HG03064 (cell line): ENCODE measurements around the gene RPS5.
A peak's percentile ranks its signal among the peaks of the same experiment; 100 is the strongest.

Source experiments
- ATAC-seq: cut with Tn5 transposase; IDR thresholded peaks from one replicate; pipeline ENCODE4 v1.9.1; 2021; ENCODE audit warnings: low read depth; ENCODE audit not compliant: unreplicated experiment

RPS5 gene

GRCh38 chr19:58381460-58382212, 5.4 kb upstream of the RPS5 start:
- no peak for ATAC-seq

DNA sequence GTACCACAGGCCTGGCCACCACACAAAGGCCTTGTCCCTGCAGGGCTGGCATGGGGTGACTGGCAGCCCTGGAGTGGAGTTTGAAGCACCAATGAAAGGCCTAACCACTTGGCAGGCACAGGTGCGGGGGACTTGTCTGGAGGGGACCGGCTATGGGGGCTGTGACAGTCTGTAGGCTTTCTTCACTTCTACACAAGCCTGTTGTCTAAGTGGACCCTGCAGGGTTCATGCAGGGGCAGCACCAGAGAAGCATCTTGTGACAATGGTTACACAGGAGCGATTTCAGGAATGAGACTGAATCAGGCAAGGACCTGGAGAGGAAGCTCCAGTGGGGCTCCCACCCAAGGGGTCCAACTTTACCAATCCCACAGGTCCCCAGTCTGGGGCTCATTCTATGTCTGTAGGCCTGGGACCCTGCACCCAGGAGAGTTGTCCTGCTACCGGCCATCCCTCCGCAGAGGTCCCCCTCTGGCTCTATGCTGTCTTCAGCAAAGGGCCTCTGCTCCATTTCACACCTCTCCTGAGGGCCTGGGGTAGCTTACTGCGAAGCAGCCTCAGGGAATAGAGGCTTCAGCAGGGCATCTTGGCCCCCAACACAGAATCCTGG, 4.0 kb upstream of the RPS5 start:
- no peak for ATAC-seq

DNA sequence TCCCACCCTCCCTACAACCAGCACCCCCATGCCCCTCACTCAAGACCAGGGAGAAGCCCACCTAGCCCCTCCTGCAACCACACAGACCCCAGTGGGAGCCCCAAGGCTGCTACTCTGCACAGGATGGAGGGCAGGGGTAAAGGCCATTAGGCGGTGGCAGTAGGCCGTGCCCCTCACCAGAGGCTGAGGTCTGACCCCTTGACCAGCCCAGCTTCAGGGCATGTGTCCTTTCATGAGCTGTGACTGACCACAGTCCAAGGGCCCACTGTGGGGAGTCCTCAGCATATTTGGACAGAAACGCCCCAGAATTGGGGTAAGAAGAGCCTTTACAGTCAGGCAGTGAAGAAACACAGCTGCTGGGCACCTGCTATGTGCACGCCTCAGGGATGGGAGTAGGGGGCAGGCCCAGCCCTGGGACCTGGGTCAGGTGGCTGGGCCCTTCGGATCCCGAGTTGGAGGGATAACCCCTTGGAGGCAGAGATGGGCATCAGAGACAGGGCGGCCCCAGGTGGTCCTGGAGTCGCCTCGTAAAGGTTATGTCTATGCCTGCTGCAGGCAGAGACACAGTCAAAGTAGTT, 1.7 kb upstream of the RPS5 start:
- no peak for ATAC-seq

GRCh38 chr19:58385891-58386575, 1.0 kb upstream of the RPS5 start:
- no peak for ATAC-seq

DNA sequence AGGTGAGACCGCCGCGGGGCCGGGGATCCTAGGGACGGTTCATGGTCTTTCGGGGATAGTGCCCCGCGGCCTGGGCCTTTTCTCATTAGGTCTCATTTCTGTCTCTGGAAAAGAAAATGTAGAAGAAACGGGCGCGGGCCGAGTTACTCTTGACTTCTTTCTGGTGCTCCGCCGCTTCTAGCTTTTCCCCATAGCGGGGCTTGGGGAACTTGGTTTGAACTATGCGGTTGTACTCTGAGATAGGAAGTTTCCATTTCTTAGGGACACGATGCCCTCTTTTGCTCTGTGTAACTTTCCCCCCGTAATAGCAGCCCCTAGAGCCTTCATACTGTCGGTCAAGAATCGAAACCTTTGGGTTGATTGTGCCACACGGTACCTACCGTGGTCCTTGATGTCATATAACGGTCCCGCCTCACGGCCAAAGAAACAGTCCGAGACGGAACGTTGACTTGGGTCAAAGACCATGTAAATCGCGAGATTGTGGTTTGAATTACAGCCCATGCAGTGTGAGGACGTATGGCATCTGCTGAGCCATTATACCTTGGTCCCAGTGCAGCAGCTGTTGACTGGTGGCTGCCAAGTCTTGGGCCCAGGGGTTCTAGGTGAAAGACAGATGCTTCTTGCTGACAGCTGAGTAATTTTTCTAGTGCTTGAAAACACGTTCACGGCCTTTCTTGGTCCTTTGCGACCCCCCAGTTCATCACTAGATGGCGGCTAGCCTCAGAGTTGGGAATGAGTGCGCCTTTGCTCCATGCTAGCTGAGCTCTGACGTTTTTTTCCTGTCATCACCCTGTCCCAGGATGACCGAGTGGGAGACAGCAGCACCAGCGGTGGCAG, 487 bp downstream of the RPS5 start:
- ATAC-seq = peak; percentile 12

DNA sequence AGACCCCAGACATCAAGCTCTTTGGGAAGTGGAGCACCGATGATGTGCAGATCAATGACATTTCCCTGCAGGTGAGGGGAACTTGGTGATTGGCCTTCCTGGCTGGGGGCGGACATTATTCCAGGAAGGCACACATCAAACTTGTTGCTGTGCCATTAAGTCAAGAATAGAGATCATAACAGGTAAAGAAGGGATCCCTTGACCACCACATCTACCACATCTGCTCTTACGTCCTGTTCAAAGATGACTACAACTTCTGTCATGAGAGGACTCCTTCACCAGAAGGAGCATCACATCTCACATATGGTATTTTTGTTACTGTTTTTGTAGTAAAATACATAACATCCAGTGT, 1.1 kb downstream of the RPS5 start:
- no peak for ATAC-seq

DNA sequence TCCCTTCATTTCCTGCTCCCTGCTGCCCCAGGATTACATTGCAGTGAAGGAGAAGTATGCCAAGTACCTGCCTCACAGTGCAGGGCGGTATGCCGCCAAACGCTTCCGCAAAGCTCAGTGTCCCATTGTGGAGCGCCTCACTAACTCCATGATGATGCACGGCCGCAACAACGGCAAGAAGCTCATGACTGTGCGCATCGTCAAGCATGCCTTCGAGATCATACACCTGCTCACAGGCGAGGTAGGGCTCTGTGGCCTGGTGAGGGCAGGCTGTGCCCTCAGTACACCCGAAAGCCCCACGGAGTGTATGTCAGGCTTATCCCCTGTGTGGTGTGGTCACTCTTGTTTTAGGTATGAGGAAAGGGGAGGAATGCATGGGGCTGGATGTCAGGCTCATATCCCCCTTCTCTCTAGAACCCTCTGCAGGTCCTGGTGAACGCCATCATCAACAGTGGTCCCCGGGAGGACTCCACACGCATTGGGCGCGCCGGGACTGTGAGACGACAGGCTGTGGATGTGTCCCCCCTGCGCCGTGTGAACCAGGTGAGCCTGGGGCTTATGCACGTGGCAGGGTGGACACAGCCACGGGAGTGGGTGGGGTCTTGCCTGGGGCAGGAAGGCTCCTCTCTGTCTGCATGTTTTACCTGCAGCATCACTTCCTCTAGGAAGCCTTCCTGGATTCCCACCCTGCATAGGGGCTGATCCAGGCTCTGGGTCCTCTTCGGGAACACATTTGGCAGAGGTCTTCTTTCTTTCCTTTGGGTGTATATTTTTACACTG, 6.1 kb downstream of the RPS5 start:
- ATAC-seq = no peak

DNA sequence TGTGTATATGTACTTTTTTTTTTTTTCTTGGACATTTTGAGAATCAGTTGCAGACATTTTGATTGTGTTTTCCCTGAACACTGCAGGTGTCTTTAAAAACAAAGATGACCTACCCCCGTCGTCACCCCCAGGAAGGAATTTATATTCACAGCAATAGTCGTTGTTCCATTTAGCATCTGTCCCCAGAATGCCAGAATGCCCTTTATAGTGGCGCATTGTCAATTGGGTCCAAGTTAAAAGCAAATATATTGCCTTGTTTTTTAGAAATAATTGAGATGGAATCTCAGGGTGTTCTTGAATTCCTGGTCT, 6.6 kb downstream of the RPS5 start:
- ATAC-seq = no peak

DNA sequence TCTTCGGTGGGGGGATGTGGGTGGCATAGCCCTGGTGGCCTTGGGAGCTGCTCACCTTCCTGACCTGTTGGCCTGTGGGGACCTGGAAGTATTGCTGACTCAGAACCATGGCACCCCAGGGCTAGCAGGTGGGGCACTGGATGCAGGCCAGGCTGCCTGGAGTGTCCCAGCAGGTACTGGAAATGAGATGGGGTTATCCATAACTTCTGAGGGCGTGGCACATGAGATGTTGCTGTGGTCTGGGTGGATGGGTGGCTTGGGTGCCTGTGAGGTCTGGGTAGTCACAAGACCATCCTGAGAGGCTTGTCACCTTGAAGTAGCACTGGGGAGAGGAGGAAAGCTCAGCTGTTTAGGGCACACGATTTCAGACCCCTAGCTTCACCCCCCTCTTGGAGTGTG, 7.8 kb downstream of the RPS5 start:
- no peak for ATAC-seq

DNA sequence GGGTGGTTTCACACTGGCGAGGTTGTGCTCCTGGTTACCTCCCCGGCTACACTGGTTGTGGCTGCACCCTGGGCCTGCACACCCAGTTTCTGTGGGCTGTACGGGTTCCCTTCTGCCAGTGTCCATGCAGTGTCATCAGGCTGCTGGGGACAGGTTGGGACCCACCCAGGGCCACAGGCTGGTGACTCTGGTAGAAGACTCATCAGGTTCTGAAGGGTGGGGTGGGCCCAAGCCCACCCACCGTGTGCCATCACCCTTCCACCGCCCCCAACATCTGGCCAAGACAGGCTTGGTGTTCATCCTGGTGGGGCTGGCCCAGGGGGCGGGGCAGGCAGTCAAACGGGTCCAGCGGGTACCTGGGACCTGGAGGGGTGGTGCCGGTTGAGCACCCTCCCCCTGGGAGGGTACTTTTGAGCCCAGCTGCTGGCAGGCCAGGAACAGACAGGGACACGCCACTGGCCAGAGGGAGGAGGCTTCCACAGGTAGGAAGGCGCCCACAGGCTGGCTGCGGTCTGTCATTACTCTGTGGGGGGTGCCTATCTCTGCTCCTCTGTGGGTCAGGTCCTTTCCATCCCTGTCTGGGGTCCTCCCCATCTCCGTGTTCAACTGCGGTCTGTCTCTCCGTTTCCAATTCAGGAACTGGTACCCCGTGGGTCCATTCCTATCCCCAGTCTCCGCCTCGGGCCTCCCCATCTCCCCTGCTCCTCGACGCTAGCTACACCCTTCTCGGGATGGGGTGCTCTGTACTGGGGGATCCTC, 8.3 kb downstream of the RPS5 start, which contains the start of gene RNF225:
TSS of gene RNF225 (plus strand) at position 437 of the 759 bp plus-strand sequence. CDS start 434 bp downstream, outside the sequence.
- no peak for ATAC-seq

GRCh38 chr19:58395979-58396627, 9.0 kb downstream of the RPS5 start:
- no peak for ATAC-seq

DNA sequence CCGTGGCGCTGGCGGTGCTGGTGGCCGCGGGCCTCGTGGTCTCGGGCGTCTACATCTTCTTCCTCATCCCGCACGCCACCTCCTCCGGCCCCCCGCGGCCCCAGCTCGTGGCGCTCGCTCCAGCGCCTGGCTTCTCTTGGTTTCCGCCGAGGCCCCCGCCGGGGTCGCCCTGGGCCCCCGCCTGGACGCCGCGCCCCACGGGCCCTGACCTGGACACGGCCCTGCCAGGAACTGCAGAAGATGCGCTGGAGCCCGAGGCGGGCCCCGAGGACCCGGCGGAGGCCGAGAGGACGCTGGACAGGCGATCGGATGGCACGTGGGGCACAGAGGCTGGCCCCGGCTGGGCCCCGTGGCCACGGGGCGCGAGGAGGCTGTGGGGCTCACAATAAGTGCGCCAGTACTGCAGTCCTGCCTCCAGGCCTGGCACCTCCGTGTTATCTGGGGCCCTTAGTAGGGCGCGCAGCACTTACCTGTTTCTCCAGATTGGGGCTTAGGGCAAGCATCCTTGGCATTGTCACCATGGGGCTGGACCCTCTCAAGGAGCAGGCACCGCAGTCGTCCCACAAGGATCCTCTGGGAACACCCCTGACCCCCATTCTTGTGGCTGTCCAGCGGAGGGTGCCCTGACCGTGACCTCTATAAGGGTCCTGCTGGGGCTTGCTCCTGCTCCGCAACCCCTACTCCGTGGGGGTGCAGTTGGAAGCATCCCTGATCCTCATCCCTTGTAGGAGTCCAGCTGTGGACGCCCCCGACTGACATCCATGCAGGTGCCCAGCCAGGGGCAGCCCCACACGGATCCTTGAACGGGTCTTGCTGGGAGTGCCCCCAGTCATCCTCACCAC, 9.8 kb downstream of the RPS5 start:
- ATAC-seq = no peak

DNA sequence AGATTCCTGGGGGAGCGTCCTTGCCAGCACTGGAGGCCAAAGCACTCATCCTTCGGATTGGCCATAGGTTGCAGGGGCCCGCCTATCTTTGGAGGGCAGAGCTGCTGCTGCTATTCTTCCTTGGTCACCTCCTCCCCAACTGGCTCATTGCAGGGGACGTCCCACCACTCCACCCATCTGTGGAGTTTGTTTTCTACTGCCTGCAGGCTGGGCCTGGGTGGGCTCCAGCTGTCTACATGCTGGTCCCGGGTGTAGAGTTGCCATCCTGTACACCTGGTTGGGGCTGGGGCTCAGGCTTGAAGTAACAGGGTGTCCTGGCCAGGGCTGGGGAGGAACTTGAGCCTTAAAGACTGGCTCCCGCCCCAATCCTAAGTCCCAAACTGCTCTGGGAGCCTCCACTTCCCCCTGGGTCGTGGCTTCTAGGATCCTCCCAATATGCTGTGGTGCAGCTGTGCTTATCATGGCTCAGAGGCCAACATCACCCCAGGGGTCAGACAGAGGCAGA, 10.5 kb downstream of the RPS5 start:
- ATAC-seq = no peak

DNA sequence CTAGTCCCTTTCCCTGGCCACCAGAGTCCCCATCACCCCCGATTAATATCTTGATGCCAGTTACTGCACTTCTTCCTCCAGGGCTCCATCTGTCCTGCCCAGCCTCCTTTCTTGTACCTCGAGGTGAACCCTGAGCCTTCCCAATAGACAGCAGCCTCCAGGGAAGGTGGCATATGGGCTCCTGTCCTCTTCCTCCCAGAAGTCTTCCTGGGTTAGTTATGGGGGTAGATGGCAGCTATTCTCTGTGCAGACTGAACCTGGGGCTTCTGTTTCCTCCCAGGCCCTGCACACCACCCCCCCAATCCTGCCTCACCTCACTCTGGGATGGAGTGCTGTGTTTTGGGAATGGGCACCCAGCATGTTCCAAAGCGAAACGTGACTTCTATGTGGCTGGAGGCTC, 11.0 kb downstream of the RPS5 start:
- no peak for ATAC-seq

DNA sequence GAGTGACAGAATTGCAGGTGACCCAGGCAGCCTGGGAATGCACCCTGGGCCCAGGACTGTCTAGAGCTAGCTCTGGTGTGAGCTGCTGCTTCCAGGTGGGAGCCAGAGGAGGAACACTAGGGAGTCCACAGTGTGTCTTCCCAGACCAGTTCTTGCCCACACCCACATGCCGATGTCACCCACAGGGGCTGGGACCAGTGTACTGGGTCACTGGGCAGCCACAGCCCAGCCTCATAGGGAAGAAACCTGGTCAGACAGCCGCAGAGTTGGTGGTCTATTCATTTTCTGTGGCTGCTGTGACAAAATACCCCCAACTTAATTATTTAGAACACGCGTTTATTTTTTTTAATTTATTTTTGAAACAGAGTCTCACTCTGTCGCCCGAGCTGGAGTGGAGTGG, 11.5 kb downstream of the RPS5 start:
- ATAC-seq = no peak

DNA sequence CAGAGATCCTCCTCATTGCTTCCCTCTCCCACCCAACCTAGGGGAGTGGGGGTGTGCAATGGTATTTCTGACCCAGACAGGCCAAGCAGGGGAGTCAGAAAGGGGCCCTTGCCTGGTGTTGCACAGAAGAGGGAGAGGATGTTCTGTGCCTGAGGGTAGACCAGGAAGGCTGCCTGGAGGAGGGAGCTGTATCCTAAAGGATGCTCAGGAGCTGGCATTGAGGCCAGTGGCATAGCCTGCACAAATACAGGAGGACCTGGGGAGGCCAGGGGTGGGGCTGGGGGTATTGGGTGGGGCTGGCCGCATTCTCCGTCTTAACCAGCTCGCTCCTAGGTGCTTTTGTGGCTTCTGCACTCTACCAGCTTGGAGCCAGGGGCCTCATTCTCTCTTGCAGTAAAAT, 12.8 kb downstream of the RPS5 start:
- ATAC-seq = no peak

- ATAC-seq = no peak
Measured at GRCh38 chr19:58400316-58400915, 13.3 kb downstream of the RPS5 start.
